SIG-M5 treated with dmso at 0.1 percent for 504 hours (cell line): Measurements from ENCODE around the gene FAM76A.
"Not testable (repeated sequence)": the region's sequence is repeated elsewhere in the genome, so short reads cannot be mapped to it uniquely, and the experiment has no call there.

Experiments used
- DNase-seq: peaks from one replicate; lab custom pipeline; 2025; ENCODE audit not compliant: unreplicated experiment; lab: John Stamatoyannopoulos, UW

FAM76A gene

DNA sequence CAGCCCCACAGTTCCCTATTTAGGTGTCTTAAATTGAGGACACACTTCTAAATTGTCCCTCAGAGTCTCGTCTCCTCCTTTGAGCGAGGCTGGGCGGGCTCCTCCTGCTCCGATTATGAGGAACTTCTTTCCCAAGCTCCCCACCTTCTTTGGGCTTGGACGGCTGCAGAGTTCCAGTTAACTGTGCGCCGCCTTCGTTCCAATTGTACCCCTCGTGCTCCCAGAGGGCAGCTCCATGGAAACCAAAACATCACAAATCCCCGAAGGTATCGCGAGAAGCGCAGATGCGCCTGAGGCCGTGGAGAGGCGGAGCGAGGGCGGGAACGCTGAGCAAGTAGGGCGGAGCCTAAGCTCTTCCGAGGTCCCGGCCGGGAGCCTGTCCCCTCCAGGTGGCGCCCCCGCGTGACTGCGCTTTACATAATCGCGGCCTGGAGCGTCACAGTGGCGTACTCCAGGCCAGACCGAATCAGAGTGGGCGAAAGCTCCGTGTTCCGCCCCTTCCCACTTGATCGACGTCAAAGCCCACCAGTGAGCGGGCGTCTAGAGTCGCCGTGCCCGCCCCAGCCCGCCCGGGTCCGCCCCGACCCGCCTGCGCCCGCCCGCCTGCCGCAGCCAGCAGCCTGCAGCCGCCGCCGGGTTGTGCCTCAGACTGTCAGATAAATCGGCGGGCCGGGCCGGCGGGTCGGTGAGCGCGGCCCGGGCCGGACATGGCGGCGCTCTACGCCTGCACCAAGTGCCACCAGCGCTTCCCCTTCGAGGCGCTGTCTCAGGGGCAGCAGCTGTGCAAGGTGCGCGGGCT lies at the start of gene FAM76A:
Gene FAM76A, plus strand, starts transcription at position 588 of the 799 bp plus-strand sequence. Its CDS starts 120 bp downstream, at position 708.
- peak; percentile 98 for DNase-seq

DNA sequence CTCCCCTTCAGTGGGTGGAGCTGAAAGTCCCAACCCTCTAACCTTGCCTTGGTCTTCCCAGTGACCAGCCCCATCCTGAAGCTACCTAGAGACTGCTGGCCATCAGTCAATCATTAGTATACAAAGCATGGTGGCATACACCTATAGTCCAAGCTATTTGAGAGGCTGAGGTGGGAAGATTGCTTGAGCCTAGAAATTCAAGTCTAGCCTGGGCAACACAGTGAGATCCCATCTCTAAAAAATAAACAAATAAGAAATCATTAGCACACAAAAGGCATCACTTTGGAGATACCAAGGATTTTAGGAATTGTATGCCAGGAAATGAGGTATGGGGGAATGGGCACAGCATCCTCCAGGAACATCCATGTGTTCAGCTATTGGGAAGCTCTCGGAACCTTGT lies 49.4 kb upstream of the FAM76A start:
- no peak for DNase-seq

DNA sequence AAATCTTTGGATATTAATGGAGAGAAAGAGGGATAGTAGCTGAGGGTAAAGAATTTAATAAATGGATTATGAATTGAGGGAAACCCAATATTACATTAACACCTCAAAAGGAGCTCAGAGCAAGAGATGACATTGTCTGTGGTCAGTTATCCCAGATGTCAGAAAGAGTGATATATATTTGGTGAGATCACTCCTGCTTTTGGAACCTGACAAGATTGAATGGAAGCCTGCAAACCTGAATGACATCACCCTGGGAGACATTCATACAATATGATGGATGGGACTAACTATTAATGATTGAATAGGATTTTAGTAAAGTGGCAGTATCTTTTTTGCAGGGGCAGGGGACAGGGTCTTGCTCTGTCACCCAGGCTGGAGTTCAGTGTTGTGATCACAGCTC lies 47.0 kb upstream of the FAM76A start:
- no peak for DNase-seq

DNA sequence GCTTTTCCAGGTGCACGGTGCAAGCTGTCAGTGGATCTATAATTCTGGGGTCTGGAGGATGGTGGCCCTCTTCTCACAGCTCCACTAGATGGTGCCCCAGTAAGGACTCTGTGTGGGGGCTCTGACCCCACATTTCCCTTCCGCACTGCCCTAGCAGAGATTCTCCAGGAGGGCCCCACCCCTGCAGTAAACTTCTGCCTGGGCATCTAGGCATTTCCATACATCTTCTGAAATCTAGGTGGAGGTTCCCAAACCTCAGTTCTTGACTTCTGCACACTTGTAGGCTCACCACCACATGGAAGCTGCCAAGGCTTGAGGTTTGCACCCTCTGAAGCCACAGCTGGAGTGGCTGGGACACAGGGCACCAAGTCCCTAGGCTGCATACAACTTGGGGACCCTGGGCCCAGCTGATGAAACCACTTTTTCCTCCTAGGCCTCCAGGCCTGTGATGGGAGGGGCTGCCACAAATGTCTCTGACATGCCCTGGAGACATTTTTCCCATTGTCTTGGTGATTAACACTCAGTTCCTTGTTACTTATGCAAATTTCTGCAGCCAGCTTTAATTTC lies 45.5 kb upstream of the FAM76A start:
- DNase-seq, result not testable (repeated sequence)

DNA sequence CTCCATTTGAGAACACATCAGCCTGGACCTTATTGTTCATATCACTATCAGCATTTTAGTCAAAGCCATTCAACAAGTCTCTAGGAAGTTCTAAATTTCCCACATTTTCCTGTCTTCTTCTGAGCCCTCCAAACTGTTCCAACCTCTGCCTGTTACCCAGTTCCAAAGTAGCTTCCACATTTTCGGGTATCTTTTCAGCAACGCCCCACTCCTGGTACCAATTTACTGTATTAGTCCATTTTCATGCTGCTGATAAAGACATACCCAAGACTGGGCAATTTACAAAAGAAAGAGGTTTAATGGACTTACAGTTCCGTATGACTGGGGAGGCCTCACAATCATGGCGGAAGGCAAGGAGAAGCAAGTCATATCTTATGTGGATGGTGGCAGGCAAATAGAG lies 44.2 kb upstream of the FAM76A start:
- DNase-seq, result not testable (repeated sequence)

DNA sequence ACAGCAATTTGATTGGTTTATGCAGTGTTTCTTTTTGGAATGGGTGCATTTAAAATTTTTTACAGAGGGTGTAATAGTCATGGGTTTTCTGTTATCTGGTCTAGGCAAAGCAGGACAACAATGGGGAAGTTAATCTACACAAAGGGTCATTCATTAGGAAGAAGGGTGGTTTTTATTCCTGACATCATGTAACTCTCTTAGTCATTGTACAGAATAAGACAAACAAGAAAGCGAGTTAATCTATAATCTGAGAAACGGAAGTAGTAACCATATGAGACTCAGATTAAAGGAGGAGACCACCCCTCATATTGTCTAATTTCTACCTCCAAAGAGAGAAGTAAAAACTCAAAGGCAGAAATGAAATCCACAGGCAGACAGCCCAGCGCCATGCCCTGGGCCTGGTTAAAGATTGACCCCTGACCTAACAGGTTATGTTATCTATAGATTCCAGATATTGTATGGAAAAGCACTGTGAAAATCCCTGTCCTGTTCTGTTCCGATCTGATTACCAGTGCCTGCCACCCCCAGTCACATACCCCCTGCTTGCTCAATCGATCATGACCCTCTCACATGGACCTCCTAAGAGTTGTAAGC lies 43.3 kb upstream of the FAM76A start:
- DNase-seq, result no peak

DNA sequence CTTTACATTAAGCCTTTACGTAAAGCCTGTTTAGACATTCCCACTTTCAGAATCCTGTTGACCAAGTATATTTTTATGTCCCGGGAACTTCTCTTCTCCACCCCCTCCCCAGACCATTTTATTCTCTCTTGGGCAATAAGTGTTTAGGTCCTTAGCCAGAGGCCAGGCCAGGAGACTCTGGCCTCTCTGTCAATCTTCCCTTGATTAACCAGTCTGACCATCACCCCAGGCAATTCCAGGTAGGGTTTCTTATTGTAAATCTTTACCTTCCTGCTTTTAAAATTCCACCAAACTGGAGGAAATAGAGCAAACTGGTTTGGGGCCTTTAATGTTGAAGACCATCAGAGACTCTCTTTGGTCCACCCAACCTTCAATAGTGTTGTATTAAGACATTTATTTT lies 41.6 kb upstream of the FAM76A start:
- no peak for DNase-seq

DNA sequence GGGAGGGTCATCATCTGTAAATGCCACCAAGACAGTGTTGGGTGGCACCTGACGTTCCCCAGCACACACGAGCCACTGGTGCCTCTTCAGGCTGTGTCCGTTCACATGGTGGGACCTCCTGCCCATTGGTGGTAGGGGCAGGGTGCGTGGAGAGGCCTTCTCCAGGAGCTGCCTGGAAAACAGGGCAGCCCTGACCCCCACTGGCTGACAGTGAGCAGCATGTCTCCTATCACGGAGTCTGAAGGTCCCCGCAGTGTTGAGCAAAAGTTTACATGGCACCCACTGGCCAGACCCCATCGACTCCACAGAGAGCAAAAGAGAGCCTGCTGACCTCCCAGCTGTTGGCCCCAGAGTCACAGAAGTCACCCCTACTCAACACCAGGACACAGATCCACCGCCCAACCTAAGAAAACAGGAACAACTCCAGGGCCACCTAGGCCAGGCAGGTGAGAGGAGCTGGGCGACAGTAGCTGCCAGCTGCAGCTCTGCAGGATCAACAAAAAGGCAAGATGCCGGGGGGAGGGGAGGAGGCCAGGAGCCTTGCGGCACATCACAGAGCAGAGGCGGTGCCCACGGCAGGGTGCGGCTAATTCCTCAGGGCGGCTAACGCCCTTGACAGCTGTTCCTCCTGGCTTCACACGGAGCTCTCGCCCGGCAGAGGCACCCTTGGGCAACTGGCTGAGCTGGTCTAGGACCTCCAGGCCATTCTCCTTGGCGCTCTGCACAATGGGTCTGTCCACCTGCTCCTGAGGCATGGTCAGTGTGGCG lies 39.4 kb upstream of the FAM76A start:
- no peak for DNase-seq

DNA sequence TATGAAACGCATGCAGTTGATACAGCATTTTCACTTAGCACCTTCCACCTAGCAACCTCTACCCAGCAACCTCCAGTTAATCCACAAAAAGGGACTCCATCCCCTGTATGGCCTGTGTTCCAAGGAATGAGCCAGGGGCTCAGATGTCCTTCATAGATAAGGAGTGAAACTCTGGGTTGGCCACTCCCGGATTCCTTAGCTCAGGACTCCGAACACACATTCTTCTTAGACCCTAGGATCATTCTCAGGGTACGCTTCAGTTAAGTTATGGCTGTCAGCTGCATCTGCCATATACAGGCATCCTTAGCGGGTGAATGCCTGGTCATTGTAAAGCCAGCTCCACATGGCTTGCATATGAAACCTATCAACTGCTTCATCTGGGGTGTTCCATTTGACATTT lies 37.9 kb upstream of the FAM76A start:
- DNase-seq, result no peak

DNA sequence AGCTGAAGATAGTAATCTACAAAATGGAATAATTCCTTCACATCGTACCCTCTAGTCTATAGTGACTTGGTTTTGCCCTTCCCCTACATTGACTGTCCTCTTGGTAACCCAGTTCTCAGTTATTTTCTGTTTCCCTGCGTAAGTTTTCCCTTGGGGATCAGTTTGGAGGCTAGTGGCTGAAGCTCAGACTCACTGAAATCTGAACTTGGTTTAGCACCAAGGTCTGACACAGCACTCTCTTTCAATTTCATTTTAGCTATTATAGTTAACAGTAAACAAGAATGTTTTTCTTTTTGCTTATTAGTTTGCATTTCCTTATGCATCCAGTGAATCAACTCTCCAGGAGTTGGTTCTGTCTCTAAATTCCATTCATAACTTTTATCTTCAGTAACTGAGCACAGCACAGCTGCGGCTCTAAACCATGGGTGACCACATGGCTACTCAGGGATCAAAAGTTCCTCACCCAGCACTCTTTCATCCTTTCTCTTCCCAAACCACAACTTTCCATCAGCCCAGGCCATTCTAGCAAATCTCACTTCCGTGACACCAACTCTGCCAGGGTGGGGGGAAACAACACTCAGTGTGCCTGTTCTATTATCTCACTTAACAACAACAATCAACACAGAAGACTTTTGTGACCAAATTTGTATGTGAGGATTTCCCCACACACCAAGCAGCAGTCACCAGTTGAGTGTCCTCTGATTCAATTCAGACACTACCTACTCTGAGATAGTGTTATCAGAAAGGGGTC lies 36.2 kb upstream of the FAM76A start:
- DNase-seq, result no peak

DNA sequence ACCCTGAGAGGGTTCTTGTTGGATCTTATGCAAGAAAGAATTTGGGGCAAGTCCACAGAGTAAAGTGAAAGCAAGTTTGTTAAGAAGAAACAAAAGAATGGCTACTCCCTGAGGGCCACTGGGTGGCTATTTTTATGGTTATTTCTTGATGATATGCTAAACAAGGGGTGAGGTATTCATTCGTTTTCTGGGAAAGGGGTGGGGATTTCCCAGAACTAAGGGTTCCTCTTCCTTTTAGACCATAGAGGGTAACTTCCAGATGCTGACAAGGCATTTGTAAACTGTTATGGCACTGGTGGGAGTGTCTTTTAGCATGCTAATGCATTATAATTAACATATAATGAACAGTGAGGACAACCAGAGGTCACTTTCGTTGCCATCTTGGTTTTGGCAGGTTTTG lies 35.6 kb upstream of the FAM76A start:
- no peak for DNase-seq

DNA sequence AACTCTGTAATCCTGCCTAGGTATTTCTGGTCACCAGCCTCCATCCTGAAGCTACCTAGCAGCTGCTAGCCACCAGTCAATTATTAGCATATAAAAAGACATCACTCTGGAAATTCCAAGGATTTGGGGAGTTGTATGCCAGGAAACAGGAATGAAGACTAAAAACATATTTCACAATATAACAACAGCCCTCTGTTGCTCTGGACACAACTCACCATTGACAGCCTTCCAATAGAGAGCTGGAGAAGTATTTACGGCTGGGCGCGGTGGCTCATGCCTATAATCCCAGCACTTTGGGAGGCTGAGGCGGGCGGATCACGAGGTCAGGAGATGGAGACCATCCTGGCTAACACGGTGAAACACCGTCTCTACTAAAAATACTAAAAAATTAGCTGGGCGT lies 28.9 kb upstream of the FAM76A start:
- not testable (repeated sequence) for DNase-seq

DNA sequence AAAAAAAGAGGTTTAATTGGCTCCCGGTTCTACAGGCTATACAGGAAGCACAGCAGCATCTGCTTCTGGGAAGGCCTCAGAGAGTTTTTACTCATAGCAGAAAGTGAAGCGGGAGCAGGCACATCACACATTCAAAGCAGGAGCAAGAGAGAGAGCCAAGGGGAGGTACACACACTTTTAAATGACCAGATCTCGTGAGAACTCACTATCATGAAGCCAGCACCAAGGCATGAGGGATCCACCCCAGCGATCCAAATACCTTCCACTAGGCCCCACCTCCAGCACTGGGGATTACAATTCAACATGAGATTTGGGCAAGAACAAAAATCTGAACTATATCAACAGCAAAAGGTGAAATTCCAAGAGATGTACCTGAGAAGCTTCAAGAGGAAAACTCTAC lies 20.8 kb upstream of the FAM76A start:
- no peak for DNase-seq

DNA sequence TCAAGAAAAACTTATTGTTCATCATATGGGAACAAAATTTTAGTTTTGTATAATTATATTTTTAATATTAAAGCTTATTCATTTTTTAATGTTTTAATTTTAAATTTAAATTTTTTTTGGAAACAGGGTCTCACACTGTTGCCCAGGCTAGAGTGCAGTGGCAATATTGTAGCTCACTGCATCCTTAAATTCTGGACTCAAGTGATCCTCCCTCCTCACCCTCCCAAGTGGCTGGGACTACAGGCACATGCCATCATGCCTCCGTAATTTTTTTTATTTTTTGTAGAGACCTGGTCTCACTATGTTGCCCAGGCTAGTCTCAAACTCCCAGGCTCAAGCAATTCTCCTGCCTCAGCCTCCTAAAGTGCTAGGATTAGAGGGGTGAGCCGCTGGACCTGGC lies 20.2 kb upstream of the FAM76A start:
- no peak for DNase-seq

DNA sequence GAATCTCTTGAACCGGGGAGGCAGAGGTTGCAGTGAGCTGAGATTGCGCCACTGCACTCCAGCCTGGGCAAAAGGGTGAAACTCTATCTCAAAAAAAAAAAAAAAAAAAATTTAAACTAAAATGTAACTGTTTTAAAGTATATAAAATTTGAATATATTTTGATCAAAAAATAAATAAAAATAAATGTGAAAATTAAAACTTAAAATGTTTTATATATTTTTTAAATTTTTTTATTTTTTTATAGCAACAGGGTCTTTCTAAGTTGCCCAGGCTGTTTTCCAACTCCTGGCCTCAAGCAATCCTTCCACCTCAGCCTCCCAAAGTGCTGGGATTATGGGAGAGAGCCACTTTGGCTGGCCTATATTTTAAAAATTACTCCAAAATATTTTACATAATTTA lies 15.2 kb upstream of the FAM76A start:
- DNase-seq, result no peak

DNA sequence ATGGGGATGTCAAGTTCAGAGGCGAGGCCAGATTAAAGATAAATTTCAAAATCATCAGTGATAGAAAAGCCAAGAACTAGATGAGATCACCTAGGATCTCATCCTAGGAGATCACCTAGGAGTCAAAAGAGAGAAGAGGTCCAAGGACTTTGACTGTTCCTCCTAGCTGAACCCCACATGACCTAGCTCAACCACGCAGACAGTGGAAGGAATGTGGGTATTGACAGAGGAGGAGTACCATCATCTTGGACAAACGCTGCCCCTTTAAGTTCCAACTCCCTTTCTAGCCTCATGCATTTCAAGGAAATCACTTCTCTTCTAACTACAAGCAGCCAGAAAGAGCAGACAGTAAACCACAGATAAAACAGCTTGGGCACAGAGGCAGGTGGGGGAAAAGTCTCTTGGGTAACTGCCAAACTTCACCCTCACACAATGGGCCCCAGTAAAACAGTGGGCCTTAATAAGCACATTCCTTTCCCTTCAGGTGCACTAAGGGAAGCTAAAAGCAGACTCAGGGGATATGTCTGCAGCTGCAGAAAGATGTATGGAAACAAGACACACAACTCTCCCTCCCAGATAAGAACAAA lies 12.5 kb upstream of the FAM76A start:
- DNase-seq, result no peak

DNA sequence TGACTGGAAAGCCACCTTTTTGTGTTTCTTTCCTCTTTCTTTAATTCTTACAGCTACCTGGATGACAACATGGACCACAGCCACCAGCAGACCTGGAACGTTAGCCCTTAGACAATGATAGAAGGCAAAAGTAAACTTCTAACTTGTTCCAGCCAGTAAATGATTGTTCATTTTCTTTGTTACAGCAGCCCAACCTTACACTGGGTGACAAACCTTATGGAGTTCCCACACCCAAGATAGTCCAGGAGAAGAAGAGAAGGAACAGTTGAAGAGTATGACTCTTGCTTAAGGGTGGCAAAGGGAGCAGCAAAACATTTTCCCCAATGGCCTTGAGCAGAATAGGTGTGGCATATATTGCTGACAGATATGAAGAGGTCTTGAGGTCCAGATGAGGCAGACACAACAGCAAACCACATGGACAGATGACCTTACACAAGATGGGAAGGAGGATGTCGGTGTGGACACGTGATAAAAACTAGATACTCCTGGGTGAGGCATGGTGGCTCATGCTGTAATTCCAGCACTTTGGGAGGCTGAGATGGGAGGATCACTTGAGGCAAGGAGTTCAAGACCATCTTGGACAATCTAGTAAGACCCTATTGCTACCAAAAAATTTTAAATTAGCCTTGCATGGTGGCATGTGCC lies 11.8 kb upstream of the FAM76A start:
- DNase-seq, result no peak

DNA sequence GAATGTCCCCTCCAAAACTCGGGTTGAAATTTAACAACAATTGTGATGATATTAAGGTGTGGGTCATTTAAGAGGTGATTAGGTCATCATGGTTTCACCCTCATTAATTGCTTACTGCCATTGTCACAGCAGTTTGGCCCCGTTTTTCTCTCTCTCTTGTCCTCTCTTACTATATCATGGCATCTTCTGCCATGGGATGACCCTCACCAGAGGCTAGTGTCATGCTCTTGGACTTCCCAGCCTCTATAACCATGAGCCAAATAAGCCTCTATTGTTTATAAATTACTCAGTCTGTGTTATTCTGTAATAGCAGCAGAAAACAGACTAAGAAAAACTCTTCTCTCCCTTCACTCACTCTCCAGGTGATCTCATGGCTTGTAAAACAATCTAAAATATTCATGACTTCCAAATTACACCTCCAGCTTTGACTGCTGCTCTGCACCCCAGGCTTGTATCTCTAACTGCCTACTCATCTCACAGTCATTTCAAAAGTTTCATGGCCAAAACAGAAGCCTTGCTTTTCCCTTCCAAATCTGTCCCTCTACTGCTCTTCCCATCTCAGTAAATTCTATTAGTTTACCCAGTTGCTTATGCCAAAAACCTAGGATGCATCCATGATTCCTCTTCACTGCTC lies 9.4 kb upstream of the FAM76A start:
- no peak for DNase-seq
